ENCODE measurements around the gene APOC3. TPM values are rescaled to one million over a fixed set of nuclear protein-coding genes. Genes with fewer than 3 reads are reported as not detected.

The APOC3 gene
- total RNA-seq, 1 experiment from 2014 or later = 3.5 TPM

GRCh38 chr11:116794851-116795250 is 34.9 kb upstream of the APOC3 start:
- Histone ChIP-seq H3K9me3 (ENCODE audit: control insufficient read depth in 1 of 2, insufficient read depth in 1 of 2, low read depth in 1 of 2, low read length in 2 of 2) (no peaks in the 10 kb centered on the region), H4K20me1 (ENCODE audit: insufficient read depth) (no peaks in the 10 kb centered on the region), H3K36me3 (ENCODE audit: control insufficient read depth in 1 of 2, insufficient read depth in 2 of 2, low read length in 2 of 2) (no peaks in the 10 kb centered on the region), H3K4me3 (replicated peaks in 1 of 2; ENCODE audit: low read depth in 1 of 2, low read length in 2 of 2) (no peak overlapping the region), H3K27me3 (ENCODE audit: insufficient read depth, low read length) (no peaks in the 10 kb centered on the region), H3K9me2 (ENCODE audit: insufficient read depth) (no peaks in the 10 kb centered on the region), H3K4me2 (ENCODE audit: low read length) (no peak overlapping the region), H3K9ac (ENCODE audit: low read length) (no peak overlapping the region), H3K4me1 (ENCODE audit: control insufficient read depth in 1 of 2, insufficient read depth in 2 of 2, low read length in 2 of 2) (peaks cover 0 to 24% of the 10 kb centered on the region in 2 experiments; a peak in 2 of 4 replicates), H2AFZ (ENCODE audit: low read depth, low read length, poor library complexity, severe bottlenecking) (no peak overlapping the region), H3K27ac (ENCODE audit: low read depth, low read length) (no peak overlapping the region), H3K79me2 (ENCODE audit: insufficient read depth, low read length) (no peaks in the 10 kb centered on the region)
- ATAC-seq = no peak
- intact Hi-C loops (cut with micrococcal nuclease) = loop anchor here (5.0 kb wide), 1 partner anchor 432 kb away; no protein-coding TSS in a partner anchor
- no peak for DNase-seq (ENCODE audit: low read depth, low spot score)
- TF ChIP-seq JUND (IDR thresholded peaks at IDR 0.05) = no peak
- TF ChIP-seq, protein P1, sequence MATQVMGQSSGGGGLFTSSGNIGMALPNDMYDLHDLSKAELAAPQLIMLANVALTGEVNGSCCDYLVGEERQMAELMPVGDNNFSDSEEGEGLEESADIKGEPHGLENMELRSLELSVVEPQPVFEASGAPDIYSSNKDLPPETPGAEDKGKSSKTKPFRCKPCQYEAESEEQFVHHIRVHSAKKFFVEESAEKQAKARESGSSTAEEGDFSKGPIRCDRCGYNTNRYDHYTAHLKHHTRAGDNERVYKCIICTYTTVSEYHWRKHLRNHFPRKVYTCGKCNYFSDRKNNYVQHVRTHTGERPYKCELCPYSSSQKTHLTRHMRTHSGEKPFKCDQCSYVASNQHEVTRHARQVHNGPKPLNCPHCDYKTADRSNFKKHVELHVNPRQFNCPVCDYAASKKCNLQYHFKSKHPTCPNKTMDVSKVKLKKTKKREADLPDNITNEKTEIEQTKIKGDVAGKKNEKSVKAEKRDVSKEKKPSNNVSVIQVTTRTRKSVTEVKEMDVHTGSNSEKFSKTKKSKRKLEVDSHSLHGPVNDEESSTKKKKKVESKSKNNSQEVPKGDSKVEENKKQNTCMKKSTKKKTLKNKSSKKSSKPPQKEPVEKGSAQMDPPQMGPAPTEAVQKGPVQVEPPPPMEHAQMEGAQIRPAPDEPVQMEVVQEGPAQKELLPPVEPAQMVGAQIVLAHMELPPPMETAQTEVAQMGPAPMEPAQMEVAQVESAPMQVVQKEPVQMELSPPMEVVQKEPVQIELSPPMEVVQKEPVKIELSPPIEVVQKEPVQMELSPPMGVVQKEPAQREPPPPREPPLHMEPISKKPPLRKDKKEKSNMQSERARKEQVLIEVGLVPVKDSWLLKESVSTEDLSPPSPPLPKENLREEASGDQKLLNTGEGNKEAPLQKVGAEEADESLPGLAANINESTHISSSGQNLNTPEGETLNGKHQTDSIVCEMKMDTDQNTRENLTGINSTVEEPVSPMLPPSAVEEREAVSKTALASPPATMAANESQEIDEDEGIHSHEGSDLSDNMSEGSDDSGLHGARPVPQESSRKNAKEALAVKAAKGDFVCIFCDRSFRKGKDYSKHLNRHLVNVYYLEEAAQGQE (IDR thresholded peaks at IDR 0.05; ENCODE audit: low read depth) = no peak
- TF ChIP-seq EZH2 (IDR thresholded peaks at IDR 0.05) = no peak
- TF ChIP-seq POLR2AphosphoS5 (IDR thresholded peaks at IDR 0.05; ENCODE audit: low read depth, low read length) = no peak
- TF ChIP-seq CBX3 (IDR thresholded peaks at IDR 0.05; ENCODE audit: low read depth) = no peak
- TF ChIP-seq, protein P2, sequence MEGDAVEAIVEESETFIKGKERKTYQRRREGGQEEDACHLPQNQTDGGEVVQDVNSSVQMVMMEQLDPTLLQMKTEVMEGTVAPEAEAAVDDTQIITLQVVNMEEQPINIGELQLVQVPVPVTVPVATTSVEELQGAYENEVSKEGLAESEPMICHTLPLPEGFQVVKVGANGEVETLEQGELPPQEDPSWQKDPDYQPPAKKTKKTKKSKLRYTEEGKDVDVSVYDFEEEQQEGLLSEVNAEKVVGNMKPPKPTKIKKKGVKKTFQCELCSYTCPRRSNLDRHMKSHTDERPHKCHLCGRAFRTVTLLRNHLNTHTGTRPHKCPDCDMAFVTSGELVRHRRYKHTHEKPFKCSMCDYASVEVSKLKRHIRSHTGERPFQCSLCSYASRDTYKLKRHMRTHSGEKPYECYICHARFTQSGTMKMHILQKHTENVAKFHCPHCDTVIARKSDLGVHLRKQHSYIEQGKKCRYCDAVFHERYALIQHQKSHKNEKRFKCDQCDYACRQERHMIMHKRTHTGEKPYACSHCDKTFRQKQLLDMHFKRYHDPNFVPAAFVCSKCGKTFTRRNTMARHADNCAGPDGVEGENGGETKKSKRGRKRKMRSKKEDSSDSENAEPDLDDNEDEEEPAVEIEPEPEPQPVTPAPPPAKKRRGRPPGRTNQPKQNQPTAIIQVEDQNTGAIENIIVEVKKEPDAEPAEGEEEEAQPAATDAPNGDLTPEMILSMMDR (IDR thresholded peaks at IDR 0.05 in 2 of 3, conservative IDR thresholded peaks at IDR 0.05 in 1 of 3; ENCODE audit: borderline replicate concordance in 1 of 3, insufficient read depth in 1 of 3, low read depth in 2 of 3, low read length in 2 of 3) = no peak
- TF ChIP-seq RAD21 (IDR thresholded peaks at IDR 0.05; ENCODE audit: low read depth) = no peak
- TF ChIP-seq ZFX (IDR thresholded peaks at IDR 0.05) = no peak
- TF ChIP-seq ZNF274 (IDR thresholded peaks at IDR 0.05; ENCODE audit: low read depth, low read length) = no peak
- no peak for TF ChIP-seq SRF (IDR thresholded peaks at IDR 0.05; ENCODE audit: low read depth)
- TF ChIP-seq SP1 (IDR thresholded peaks at IDR 0.05; ENCODE audit: low read depth) = no peak
- RAD21 ChIA-PET (ENCODE audit: low non-redundant PET in 1 of 2, low total read pairs in 2 of 2, uncharacterized antibody in 2 of 2, unreplicated experiment in 2 of 2) = no interaction called here
- BruUV-seq (replicated peaks) = no TSS peak
- POLR2A ChIA-PET = no interaction called here
- CTCF ChIA-PET = no interaction called here

Measured in HCT116 (cell line).